SK-N-MC (cell line): ENCODE data around the gene CCM2.

Experiments
- DNase-seq: peaks from one replicate; pipeline ENCODE4 v3.0.0-alpha.2; 2011; ENCODE audit warnings: low read depth, low spot score
- H3K27ac ChIP-seq: fragments of 200-600 bp; sonication (generic); 2 replicates; pipeline ENCODE4 v1.5.1; 2016; ENCODE audit warnings: mixed run types
- H3K36me3 ChIP-seq: fragments of 200-600 bp; sonication (generic); 2 replicates; pipeline ENCODE4 v1.6.1; 2017; ENCODE audit warnings: antibody characterized with exemption, low read length, mixed read lengths; ENCODE audit not compliant: insufficient read depth
- H3K4me3 ChIP-seq: fragments of 200-600 bp; sonication (generic); 2 replicates; pipeline ENCODE4 v1.5.1; 2016
- H3K9ac ChIP-seq: fragments of 200-600 bp; sonication (generic); 2 replicates; pipeline ENCODE4 v1.8.0; 2017; ENCODE audit warnings: mixed run types, mixed read lengths; ENCODE audit not compliant: insufficient read length
- H3K9me3 ChIP-seq: fragments of 200-600 bp; sonication (generic); 2 replicates; pipeline ENCODE4 v1.6.1; 2017; ENCODE audit warnings: low read depth, mild to moderate bottlenecking, antibody characterized with exemption, low read length, moderate library complexity, mixed read lengths
- EZH2 ChIP-seq: fragments of 200-600 bp; sonication (generic); IDR thresholded peaks from one replicate; pipeline ENCODE4 v1.6.1; 2017; ENCODE audit warnings: antibody characterized with exemption
- FOXP2 ChIP-seq: optimal IDR thresholded peaks from 2 replicates; pipeline ENCODE3; 2011; ENCODE audit warnings: mild to moderate bottlenecking, moderate library complexity; ENCODE audit not compliant: insufficient read depth; ENCODE audit errors: extremely low read length, control extremely low read depth
- POLR2AphosphoS5 ChIP-seq: IDR thresholded peaks from 2 replicates; pipeline ENCODE4 v1.6.1; 2012; ENCODE audit warnings: mild to moderate bottlenecking, low read depth, low read length, borderline replicate concordance

CCM2 gene

DNA sequence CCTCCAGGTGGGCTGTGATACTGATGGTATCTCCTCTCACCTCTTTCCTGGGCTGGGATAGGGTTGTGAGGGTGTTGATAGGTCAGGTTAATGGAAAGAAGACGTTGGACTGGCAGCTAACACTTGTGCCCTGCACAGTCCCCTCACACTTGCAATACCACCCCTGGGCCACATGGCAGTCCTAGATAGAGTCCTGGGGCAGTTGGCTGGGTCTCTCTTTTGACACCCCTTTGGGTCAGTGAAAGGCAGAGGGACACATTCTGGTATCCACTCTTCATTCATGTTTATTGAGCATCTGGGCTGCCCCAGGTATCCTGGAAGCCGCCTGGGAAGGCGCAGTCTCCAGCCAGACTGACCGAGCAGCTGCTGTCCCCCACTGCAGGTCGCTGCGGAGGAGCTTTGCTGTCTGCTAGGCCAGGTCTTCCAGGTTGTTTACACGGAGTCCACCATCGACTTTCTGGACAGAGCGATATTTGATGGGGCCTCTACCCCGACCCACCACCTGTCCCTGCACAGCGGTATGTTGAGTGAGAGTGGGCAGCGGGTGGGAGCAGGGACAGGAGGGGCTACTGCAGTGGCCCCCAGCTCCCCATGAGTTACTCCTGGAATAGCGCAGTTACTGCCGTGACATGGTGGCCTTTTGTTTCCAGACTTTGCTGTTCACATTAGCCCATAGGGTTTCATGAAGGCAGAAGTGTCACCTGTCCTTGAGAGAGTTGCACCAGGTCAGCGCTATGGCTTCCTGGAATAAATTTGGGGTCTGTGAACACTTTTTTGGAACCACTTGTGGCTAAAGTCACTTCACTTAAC is 69.6 kb downstream of the CCM2 start:
- Histone ChIP-seq H3K27ac (no peak overlapping the region), H3K36me3 (peaks cover 6% of the 10 kb centered on the region; the same call in 1 of the 2 replicates), H3K4me3 (no peak overlapping the region), H3K9me3 (no peaks in the 10 kb centered on the region), H3K9ac (no peak overlapping the region)
- TF ChIP-seq FOXP2 = no peak
- no peak for TF ChIP-seq POLR2AphosphoS5
- TF ChIP-seq EZH2 = no peak
- no peak for DNase-seq

DNA sequence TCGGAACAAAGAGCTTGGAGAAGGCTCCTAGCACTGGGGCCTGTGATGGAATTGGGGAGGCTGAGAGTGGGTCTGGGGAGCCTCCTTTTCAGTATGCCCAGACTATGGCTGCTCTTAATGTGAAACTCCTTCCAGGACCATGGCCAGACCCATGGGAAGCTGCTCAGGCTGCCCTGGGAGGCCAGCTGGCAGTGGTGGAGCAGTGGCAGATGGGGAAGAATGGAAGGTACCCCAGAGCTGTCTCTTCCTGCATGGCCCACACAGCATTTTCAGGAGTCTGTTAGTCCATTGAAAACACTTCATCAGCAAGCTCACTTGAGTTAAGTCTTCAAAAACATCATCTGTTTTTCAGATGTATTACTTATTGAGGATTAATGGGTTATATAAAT is 70.2 kb downstream of the CCM2 start:
- H3K9me3 ChIP-seq = no peaks in the 10 kb centered on the region
- H3K27ac ChIP-seq = no peak overlapping the region
- H3K9ac ChIP-seq = no peak overlapping the region
- no peak for DNase-seq
- no peak overlapping the region for H3K4me3 ChIP-seq
- no peak for TF ChIP-seq FOXP2
- no peak for TF ChIP-seq EZH2
- no peak for TF ChIP-seq POLR2AphosphoS5
- peaks cover 5% of the 10 kb centered on the region; the same call in 1 of the 2 replicates for H3K36me3 ChIP-seq

DNA sequence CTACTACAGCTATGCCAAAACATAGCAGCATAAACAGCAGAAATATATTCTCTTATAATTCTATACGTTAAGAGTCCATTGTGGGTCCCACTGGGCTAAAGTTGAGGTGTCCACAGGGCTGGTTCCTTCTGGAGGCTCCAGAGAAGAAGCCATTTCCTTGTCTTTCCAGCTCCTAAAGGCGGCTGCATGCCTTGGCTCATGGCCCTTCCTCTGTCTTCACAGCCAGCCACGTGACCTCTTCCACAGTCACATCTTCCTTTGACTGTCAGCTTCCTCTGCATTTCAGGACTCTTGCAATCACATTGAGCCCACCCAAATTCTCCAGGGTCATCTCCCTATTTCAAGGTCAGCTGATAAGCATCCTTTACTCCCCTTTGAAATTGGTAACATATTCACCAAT is 71.5 kb downstream of the CCM2 start:
- H3K9me3 ChIP-seq = no peaks in the 10 kb centered on the region
- DNase-seq = no peak
- no peak overlapping the region for H3K4me3 ChIP-seq
- no peak overlapping the region for H3K9ac ChIP-seq
- no peak for TF ChIP-seq POLR2AphosphoS5
- no peak for TF ChIP-seq EZH2
- no peak for TF ChIP-seq FOXP2
- peaks cover 5% of the 10 kb centered on the region; the same call in 1 of the 2 replicates for H3K36me3 ChIP-seq
- H3K27ac ChIP-seq = no peak overlapping the region

DNA sequence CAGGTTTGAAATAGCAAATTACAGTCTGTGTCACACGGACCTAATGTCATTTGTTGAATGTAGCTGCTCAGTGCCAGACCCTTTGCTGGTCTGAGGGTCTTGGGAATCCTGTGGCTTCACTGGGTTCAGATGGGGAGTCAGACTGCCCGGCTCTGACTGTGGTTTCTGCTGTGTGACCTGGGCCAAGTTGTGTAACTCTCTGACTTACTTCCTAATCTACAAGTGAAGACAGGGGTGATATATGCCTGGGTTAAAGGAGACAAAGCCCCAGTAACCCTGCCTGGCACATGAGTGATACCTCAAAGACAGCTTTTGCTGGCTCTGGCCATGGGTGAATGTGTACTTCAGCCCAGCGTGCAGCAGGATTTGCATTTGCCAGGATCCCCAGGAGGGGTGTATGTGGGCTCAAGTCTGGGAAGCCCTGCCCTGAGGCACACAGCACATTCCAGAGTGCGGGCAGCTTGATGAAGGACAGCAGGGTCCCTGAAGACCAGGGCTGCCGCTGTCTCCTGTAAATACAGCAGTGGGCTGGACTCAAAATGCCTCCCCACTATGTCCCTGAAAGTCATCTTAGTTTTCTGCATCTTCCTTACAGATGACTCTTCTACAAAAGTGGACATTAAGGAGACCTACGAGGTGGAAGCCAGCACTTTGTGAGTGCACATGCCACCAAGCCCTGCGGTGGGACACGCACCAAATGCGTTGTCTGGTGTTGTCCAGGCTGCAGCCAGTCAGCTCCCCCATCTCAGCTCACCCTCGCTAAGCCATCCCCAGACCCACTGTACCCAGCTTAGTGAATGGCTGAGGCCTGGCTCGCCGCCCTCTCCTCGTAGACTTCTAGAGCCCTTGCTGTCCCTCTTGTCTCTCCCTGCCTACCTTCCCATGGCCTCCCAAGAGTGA is 72.4 kb downstream of the CCM2 start:
- Histone ChIP-seq H3K4me3 (no peak overlapping the region), H3K9me3 (no peaks in the 10 kb centered on the region), H3K36me3 (peaks cover 5% of the 10 kb centered on the region; the same call in 1 of the 2 replicates), H3K9ac (no peak overlapping the region), H3K27ac (no peak overlapping the region)
- DNase-seq = no peak
- TF ChIP-seq POLR2AphosphoS5 (no peak), EZH2 (no peak), FOXP2 (no peak)

DNA sequence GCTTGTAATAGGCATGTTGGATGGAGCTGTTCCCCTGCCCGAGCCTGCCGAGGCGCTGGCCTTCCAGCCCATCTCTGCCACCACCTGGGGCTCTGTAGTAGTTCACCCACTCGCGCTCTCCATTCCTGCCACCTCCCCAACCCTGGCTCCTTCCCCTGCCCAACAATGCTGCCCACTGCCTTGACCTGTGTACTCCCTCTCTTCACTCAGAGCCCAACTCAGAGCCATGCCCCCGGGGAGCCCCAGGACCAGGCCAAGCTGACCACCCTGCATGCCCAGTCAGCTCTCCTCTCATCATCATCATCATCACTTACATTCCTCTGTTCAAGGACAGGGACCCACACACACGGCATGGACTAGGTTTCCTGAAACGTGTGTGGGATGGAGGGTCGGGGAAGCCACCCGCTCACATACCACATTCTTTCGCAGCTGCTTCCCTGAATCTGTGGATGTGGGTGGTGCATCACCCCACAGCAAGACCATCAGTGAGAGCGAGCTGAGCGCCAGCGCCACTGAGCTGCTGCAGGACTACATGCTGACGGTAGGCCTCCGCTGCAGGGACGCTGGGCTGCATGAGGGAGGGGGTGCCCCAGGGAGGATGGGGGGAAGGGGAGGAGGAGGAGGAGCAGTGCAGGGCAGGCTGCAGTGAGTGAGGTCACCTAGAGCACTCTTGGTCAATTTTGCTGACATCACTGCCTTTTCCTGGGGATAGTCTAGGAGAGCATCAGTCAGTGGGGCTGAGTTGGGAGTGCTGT is 73.2 kb downstream of the CCM2 start:
- no peak overlapping the region for H3K4me3 ChIP-seq
- no peak for DNase-seq
- no peaks in the 10 kb centered on the region for H3K9me3 ChIP-seq
- H3K36me3 ChIP-seq = peaks cover 5% of the 10 kb centered on the region; the same call in 1 of the 2 replicates
- no peak overlapping the region for H3K9ac ChIP-seq
- TF ChIP-seq EZH2 (no peak), FOXP2 (no peak), POLR2AphosphoS5 (no peak)
- H3K27ac ChIP-seq = no peak overlapping the region

DNA sequence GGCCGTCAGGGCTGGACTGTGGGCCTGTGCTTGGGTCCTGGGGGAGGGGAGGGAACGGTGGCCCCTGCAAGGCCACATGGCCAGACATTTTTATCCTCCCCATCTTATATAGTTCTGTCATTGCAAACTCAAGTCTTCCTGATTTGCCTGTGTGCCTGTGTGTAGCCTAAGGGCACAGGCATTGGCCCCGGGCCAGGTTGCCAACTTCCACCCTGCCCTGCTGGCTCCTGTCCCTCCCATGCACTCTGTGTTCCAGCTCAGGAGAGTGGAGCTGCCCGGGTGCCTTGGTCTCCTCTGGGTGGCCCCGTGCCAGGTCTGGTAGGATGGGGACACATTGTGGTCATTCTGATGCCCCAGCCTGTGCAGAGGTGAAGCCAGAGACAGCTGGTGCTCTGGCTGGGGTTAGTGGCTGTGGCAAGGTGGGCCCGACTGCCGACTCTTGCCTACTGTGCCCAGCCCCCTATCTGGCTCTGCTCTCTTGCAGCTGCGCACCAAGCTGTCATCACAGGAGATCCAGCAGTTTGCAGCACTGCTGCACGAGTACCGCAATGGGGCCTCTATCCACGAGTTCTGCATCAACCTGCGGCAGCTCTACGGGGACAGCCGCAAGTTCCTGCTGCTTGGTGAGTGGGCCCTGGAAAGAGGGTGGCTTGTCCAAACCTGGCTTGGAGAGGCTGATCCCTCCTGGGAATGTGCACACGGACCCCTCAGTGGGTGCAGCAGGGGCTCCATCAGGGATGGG is 74.0 kb downstream of the CCM2 start:
- Histone ChIP-seq H3K9me3 (no peaks in the 10 kb centered on the region), H3K27ac (no peak overlapping the region), H3K36me3 (peaks cover 5% of the 10 kb centered on the region; the same call in 1 of the 2 replicates), H3K9ac (no peak overlapping the region), H3K4me3 (no peak overlapping the region)
- TF ChIP-seq FOXP2 (no peak), POLR2AphosphoS5 (no peak), EZH2 (no peak)
- no peak for DNase-seq

DNA sequence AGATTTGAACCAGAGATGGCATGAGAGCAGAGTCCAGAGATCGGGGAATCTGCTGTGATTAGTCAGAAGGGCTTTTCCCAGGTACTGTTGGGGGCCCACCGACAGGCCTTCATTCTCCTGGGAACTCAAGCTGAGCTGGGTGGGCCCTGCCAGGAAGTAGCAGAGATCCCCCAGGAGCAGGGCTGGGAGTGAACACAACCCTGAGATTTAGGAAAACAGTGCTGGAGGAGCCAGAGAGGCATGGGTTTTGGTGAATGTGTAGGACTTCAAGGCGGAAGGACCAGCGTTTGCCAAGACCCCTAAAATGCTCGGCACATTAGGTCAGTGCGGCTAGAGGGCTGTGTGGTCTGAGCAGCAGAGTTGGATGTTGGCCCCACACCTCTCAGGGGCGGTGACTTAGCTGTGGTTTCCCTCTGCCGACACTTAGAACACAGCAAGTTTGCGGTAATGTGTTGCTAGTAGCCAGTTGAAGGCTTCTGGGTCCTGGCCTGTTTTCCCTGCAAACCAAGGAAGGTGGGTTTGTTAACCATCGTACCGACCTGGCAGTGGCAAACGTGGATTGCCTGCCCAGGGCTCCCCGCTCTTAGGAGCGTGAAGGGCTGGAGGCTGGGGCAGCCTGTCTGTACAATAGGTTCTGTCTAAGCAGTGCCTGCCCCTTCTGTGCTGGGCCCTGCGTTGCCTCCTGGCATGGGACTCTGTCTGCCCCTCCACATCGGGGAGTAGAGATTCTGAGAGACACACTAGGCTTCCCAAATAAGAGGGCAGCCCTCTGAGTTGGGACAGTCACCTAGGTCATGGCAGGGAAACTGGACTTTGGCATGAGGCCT is 74.7 kb downstream of the CCM2 start:
- no peak overlapping the region for H3K9ac ChIP-seq
- H3K27ac ChIP-seq = no peak overlapping the region
- no peaks in the 10 kb centered on the region for H3K9me3 ChIP-seq
- peaks cover 1% of the 10 kb centered on the region; the same call in 1 of the 2 replicates for H3K36me3 ChIP-seq
- no peak overlapping the region for H3K4me3 ChIP-seq
- TF ChIP-seq FOXP2 (no peak), POLR2AphosphoS5 (no peak), EZH2 (no peak)
- no peak for DNase-seq

DNA sequence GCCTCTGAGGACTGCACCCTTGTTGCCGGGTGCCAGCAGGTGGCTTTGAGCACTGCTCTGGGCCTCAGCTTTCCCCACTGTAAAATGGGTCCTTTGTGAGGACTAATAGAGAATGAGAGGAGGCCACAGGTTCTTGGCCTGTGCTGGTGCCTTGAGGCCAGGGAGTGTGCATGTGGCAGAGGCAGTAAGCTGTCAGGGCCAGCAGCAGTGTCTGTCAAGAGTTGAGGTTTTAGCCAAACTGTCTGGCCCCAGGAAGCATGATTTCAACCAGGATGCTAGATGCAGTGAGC is 75.3 kb downstream of the CCM2 start:
- no peak overlapping the region for H3K9ac ChIP-seq
- TF ChIP-seq POLR2AphosphoS5 (no peak), EZH2 (no peak), FOXP2 (no peak)
- no peaks in the 10 kb centered on the region for H3K9me3 ChIP-seq
- no peak overlapping the region for H3K27ac ChIP-seq
- no peak for DNase-seq
- no peak overlapping the region for H3K4me3 ChIP-seq
- no peaks in the 10 kb centered on the region; the same call in 1 of the 2 replicates for H3K36me3 ChIP-seq
